HCT116 (cell line): ENCODE results near the gene KLC4. TPM values are rescaled to one million over a fixed set of nuclear protein-coding genes. Genes with fewer than 3 reads are reported as not detected.

ENCODE experiments used
- ATAC-seq: fragments of 200-7000 bp; cut with Tn5 transposase; 2 replicates; pipeline ENCODE4 v1.9.1; 2020; ENCODE audit warnings: mild to moderate bottlenecking, moderate library complexity
- BruUV-seq: library from RNA; stranded (reverse); fragments of 400-500 nt; replicated peaks from 2 replicates; lab custom pipeline; 2021; lab: Mats Ljungman, UMichigan
- CTCF ChIA-PET: fragments of 300-600 bp; sonication (Branson Sonifier 250); formaldehyde crosslinking; loops from one replicate; lab custom pipeline; 2021; ENCODE audit warnings: antibody characterized with exemption; lab: Charles Lee
- POLR2A ChIA-PET: fragments of 300-600, 350-600 bp; sonication (Branson Sonifier 250); formaldehyde crosslinking; loops from one replicate; lab custom pipeline; 2021; ENCODE audit warnings: antibody characterized with exemption; lab: Charles Lee
- RAD21 ChIA-PET, 2 experiments: fragments of 300-600 bp; sonication (Branson Sonifier 250); formaldehyde crosslinking; loops; one replicate each; lab custom pipeline; 2023; ENCODE audit warnings: low total read pairs in 2 of 2; ENCODE audit not compliant: uncharacterized antibody in 2 of 2, unreplicated experiment in 2 of 2, low non-redundant PET in 1 of 2; lab: Charles Lee
- DNase-seq: peaks from one replicate; pipeline ENCODE4 v3.0.0-alpha.2; 2010; ENCODE audit warnings: low read depth, low spot score
- H2AFZ ChIP-seq: fragments of 200-600 bp; shearing (Covaris generic), sonication (generic); 2 replicates; pipeline ENCODE4 v1.6.1; 2017; ENCODE audit warnings: low read depth, mixed run types, mixed read lengths, antibody characterized with exemption, low read length; ENCODE audit not compliant: poor library complexity, severe bottlenecking
- H3K27ac ChIP-seq: 2 replicates; pipeline ENCODE4 v1.5.1; 2012; ENCODE audit warnings: low read depth, low read length
- H3K27me3 ChIP-seq: fragments of 200-600 bp; sonication (generic); 2 replicates; pipeline ENCODE4 v1.6.1; 2016; ENCODE audit warnings: mixed run types, low read length, mixed read lengths; ENCODE audit not compliant: insufficient read depth
- H3K36me3 ChIP-seq, 2 experiments: fragments of 200-500 bp in 1 of 2; fragments of 200-600 bp in 1 of 2; sonication (Bioruptor generic) in 1 of 2; sonication (generic) in 1 of 2; 2 replicates each; pipeline versions ENCODE4 v1.5.1 to v1.6.1; 2014 to 2016; ENCODE audit warnings: low read length in 2 of 2, inconsistent platforms in 1 of 2, mixed read lengths in 1 of 2, mixed run types in 1 of 2; ENCODE audit not compliant: insufficient read depth in 2 of 2, control insufficient read depth in 1 of 2
- H3K4me1 ChIP-seq, 2 experiments: fragments of 200-600 bp in 1 of 2; sonication (generic) in 1 of 2; 2 replicates each; pipeline versions ENCODE4 v1.5.1 to v1.6.1; 2012 to 2017; ENCODE audit warnings: low read length in 2 of 2, inconsistent platforms in 1 of 2, mild to moderate bottlenecking in 1 of 2, mixed read lengths in 1 of 2, mixed run types in 1 of 2, moderate library complexity in 1 of 2; ENCODE audit not compliant: insufficient read depth in 2 of 2, control insufficient read depth in 1 of 2
- H3K4me2 ChIP-seq: fragments of 200-600 bp; sonication (generic); 2 replicates; pipeline ENCODE4 v1.6.1; 2017; ENCODE audit warnings: mixed run types, low read length, mixed read lengths
- H3K4me3 ChIP-seq, 2 experiments: fragments of 200-600 bp in 1 of 2; sonication (generic) in 1 of 2; replicated peaks in 1 of 2; 2 replicates each; pipeline ENCODE4 v1.5.1; 2011 to 2016; ENCODE audit warnings: low read length in 2 of 2, control low read depth in 1 of 2, low read depth in 1 of 2, mild to moderate bottlenecking in 1 of 2, mixed read lengths in 1 of 2, mixed run types in 1 of 2
- H3K79me2 ChIP-seq: fragments of 200-600 bp; sonication (generic); 2 replicates; pipeline ENCODE4 v1.6.1; 2017; ENCODE audit warnings: mild to moderate bottlenecking, mixed run types, low read length, moderate library complexity, mixed read lengths; ENCODE audit not compliant: insufficient read depth
- H3K9ac ChIP-seq: fragments of 200-600 bp; sonication (generic); 2 replicates; pipeline ENCODE4 v1.6.1; 2016; ENCODE audit warnings: low read length, mixed read lengths
- H3K9me2 ChIP-seq: fragments of 200-600 bp; sonication (generic), shearing (Covaris generic); 2 replicates; pipeline ENCODE4 v1.6.1; 2017; ENCODE audit warnings: mixed run types, mild to moderate bottlenecking, moderate library complexity; ENCODE audit not compliant: insufficient read depth
- H3K9me3 ChIP-seq, 2 experiments: fragments of 200-500 bp in 1 of 2; fragments of 200-600 bp in 1 of 2; sonication (Bioruptor generic) in 1 of 2; sonication (generic) in 1 of 2; 2 replicates each; pipeline ENCODE4 v1.6.1; 2014 to 2017; ENCODE audit warnings: low read length in 2 of 2, mixed read lengths in 2 of 2, inconsistent platforms in 1 of 2, low read depth in 1 of 2, mild to moderate bottlenecking in 1 of 2, mixed run types in 1 of 2, moderate library complexity in 1 of 2; ENCODE audit not compliant: control insufficient read depth in 1 of 2, insufficient read depth in 1 of 2
- H4K20me1 ChIP-seq: fragments of 200-600 bp; sonication (generic), shearing (Covaris generic); 2 replicates; pipeline ENCODE4 v1.6.1; 2017; ENCODE audit warnings: mixed run types, mild to moderate bottlenecking, moderate library complexity; ENCODE audit not compliant: insufficient read depth
- CBX3 ChIP-seq: IDR thresholded peaks from 2 replicates; pipeline ENCODE4 v1.6.1; 2012; ENCODE audit warnings: low read depth
- EGR1 ChIP-seq: IDR thresholded peaks from 2 replicates; pipeline ENCODE4 v1.6.1; 2012; ENCODE audit warnings: low read depth
- ELF1 ChIP-seq: IDR thresholded peaks from 2 replicates; pipeline ENCODE4 v1.6.1; 2012; ENCODE audit warnings: low read depth, borderline replicate concordance
- EZH2 ChIP-seq: fragments of 200-600 bp; sonication (generic); IDR thresholded peaks from 2 replicates; pipeline ENCODE4 v1.6.1; 2017; ENCODE audit warnings: antibody characterized with exemption, mixed run types
- FOSL1 ChIP-seq: IDR thresholded peaks from 2 replicates; pipeline ENCODE4 v1.6.1; 2012; ENCODE audit warnings: low read depth
- JUND ChIP-seq: IDR thresholded peaks from 2 replicates; pipeline ENCODE4 v1.6.1; 2012
- POLR2A ChIP-seq: IDR thresholded peaks from 2 replicates; pipeline ENCODE4 v1.7.0; 2011; ENCODE audit warnings: borderline replicate concordance; ENCODE audit not compliant: insufficient read depth, insufficient read length; ENCODE audit errors: extremely low read depth
- ZNF274 ChIP-seq: fragments of 200-500 bp; sonication (Bioruptor generic); IDR thresholded peaks from 2 replicates; pipeline ENCODE4 v1.6.1; 2014; ENCODE audit warnings: mild to moderate bottlenecking, low read depth, low read length, inconsistent platforms
- intact Hi-C: fragments of 100-400 bp; cut with micrococcal nuclease; formaldehyde crosslinking; loops from 2 replicates; pipeline ENCODE4 v1.10.0; 2022
- total RNA-seq: library from RNA; stranded (reverse); gene quantifications from one replicate; pipeline ENCODE4 v1.2.1, GENCODE V29; 2021; ENCODE audit not compliant: unreplicated experiment
- TF ChIP-seq, protein P1 (sequence below): IDR thresholded peaks from 2 replicates; pipeline ENCODE4 v1.6.1; 2012
- TF ChIP-seq, protein P2 (sequence below): IDR thresholded peaks from 2 replicates; pipeline ENCODE4 v1.6.1; 2011; ENCODE audit warnings: mild to moderate bottlenecking, low read length, moderate library complexity; ENCODE audit not compliant: insufficient replicate concordance; ENCODE audit errors: extremely low read depth
- TF ChIP-seq, protein P3 (sequence below): IDR thresholded peaks from 2 replicates; pipeline ENCODE4 v1.6.1; 2012; ENCODE audit warnings: low read depth

The KLC4 gene
- total RNA-seq, 1 experiment from 2014 or later = 16.2 TPM

DNA sequence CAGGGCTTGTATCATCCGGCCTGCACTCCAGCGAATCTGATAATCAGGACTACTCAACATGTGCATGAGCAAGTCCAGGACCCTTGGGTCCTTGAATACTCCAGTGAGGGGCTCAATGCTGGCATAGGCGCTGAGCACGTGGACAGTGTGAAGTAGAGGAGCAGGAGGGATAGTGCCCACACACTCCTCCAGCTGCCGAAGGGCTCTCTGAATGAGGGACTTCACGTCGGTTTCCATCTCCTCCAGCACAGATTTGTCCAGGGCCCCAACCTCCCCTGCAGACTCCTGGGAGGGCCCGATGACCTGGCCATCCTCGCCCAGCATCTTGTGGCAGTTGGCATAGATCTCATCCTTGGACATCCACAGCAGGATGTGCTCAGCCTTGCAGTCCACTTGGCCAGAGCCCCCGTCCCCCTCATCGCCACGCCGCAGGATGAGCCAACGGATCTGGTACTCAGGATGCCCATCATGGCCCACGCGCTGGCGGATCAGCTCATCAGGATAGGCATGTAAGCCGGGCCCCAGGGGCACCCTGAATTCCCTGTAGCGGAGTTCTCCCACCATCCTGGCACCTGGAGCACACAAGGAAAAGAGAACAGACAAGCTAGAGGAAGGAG, 7.1 kb upstream of the KLC4 start:
- Histone ChIP-seq H2AFZ (no peak overlapping the region), H3K9me3 (no peaks in the 10 kb centered on the region), H3K4me1 (peaks cover 6 to 21% of the 10 kb centered on the region in 2 experiments; a peak in 3 of 4 replicates), H3K27ac (peak overlapping the region; percentile 98), H3K4me2 (peak overlapping the region; percentile 99), H3K36me3 (peaks cover 14 to 19% of the 10 kb centered on the region in 2 experiments; a peak in 3 of 4 replicates), H3K9me2 (no peaks in the 10 kb centered on the region), H3K27me3 (no peaks in the 10 kb centered on the region), H4K20me1 (no peaks in the 10 kb centered on the region), H3K79me2 (peaks cover 27% of the 10 kb centered on the region), H3K9ac (peak overlapping the region; percentile 98), H3K4me3 (peak overlapping the region; percentile 97)
- POLR2A ChIA-PET = no interaction called here
- DNase-seq (no peak), ATAC-seq (no peak)
- intact Hi-C loops = no loop called here
- TF ChIP-seq ZNF274 = no peak
- peak; percentile 24 for TF ChIP-seq POLR2A
- RAD21 ChIA-PET = no interaction called here
- CTCF ChIA-PET = no interaction called here
- BruUV-seq = TSS peak; percentile 29

DNA sequence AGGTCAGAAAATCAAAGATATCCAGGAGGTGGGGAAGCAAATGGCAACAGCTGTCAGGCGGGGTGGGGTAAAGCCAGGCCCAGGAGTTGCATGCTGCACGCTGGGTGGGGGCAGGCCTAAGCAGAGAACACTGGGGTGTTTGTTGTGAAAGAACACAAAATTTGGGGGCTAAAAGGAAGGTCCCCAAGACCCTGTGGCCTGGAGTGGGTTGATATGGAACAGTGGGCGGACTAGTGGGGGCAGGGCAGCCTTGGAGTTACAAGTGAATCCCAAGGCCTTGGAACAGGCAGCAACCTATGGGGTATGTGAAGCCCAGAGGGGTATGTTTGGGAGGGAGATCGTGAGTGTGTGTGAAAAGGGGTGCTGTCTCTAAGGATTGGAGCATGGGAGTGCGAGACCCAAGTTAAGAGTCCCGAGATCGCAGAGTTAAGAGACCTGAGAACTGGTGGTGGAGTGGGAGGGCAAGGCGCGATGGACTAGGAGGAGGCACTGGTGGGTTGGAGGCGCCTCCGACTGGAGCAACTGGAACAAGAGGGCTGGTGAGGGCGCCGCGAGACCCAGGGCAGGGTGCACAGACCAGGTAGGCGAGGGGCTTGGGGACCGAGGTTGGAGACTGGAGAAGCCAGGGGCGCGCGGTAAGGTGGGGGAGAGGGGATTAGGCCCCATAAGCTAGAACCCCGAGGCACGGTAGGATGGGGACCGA, 6.4 kb upstream of the KLC4 start:
- Histone ChIP-seq H3K36me3 (peaks cover 8 to 24% of the 10 kb centered on the region in 2 experiments; a peak in 3 of 4 replicates), H3K4me1 (peaks cover 7 to 25% of the 10 kb centered on the region in 2 experiments; a peak in 3 of 4 replicates), H3K27me3 (no peaks in the 10 kb centered on the region), H3K9me2 (no peaks in the 10 kb centered on the region), H3K9ac (peak overlapping the region; percentile 98), H3K27ac (peak overlapping the region; percentile 98), H4K20me1 (no peaks in the 10 kb centered on the region), H3K4me3 (peak overlapping the region; percentile 97), H3K79me2 (peaks cover 32% of the 10 kb centered on the region), H3K4me2 (peak overlapping the region; percentile 99), H3K9me3 (no peaks in the 10 kb centered on the region), H2AFZ (no peak overlapping the region)
- ChIA-PET CTCF (interaction anchor here (1.5 kb wide), 1 partner anchor 91 kb away, joined by 5 read pairs; no protein-coding TSS in a partner anchor), POLR2A (interaction anchor here (0.8 to 1.6 kb wide), 5 partner anchors 12 to 122 kb away, joined by 3 to 10 read pairs (median 4); partner anchors contain the start of genes KLHDC3, MEA1 and PPP2R5D), RAD21 (interaction anchor here in 1 of 2 experiments (1.0 kb wide), 1 partner anchor 24 kb away, joined by 3 read pairs; no protein-coding TSS in a partner anchor)
- intact Hi-C loops = no loop called here
- ATAC-seq (peak; percentile 41), DNase-seq (no peak)
- BruUV-seq = no TSS peak
- no peak for TF ChIP-seq ELF1
- TF ChIP-seq FOSL1 = no peak
- TF ChIP-seq, protein P1, sequence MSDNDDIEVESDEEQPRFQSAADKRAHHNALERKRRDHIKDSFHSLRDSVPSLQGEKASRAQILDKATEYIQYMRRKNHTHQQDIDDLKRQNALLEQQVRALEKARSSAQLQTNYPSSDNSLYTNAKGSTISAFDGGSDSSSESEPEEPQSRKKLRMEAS = no peak
- TF ChIP-seq, protein P2, sequence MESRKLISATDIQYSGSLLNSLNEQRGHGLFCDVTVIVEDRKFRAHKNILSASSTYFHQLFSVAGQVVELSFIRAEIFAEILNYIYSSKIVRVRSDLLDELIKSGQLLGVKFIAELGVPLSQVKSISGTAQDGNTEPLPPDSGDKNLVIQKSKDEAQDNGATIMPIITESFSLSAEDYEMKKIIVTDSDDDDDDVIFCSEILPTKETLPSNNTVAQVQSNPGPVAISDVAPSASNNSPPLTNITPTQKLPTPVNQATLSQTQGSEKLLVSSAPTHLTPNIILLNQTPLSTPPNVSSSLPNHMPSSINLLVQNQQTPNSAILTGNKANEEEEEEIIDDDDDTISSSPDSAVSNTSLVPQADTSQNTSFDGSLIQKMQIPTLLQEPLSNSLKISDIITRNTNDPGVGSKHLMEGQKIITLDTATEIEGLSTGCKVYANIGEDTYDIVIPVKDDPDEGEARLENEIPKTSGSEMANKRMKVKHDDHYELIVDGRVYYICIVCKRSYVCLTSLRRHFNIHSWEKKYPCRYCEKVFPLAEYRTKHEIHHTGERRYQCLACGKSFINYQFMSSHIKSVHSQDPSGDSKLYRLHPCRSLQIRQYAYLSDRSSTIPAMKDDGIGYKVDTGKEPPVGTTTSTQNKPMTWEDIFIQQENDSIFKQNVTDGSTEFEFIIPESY = no peak
- no peak for TF ChIP-seq CBX3
- TF ChIP-seq JUND = no peak
- no peak for TF ChIP-seq EZH2
- no peak for TF ChIP-seq EGR1
- TF ChIP-seq, protein P3, sequence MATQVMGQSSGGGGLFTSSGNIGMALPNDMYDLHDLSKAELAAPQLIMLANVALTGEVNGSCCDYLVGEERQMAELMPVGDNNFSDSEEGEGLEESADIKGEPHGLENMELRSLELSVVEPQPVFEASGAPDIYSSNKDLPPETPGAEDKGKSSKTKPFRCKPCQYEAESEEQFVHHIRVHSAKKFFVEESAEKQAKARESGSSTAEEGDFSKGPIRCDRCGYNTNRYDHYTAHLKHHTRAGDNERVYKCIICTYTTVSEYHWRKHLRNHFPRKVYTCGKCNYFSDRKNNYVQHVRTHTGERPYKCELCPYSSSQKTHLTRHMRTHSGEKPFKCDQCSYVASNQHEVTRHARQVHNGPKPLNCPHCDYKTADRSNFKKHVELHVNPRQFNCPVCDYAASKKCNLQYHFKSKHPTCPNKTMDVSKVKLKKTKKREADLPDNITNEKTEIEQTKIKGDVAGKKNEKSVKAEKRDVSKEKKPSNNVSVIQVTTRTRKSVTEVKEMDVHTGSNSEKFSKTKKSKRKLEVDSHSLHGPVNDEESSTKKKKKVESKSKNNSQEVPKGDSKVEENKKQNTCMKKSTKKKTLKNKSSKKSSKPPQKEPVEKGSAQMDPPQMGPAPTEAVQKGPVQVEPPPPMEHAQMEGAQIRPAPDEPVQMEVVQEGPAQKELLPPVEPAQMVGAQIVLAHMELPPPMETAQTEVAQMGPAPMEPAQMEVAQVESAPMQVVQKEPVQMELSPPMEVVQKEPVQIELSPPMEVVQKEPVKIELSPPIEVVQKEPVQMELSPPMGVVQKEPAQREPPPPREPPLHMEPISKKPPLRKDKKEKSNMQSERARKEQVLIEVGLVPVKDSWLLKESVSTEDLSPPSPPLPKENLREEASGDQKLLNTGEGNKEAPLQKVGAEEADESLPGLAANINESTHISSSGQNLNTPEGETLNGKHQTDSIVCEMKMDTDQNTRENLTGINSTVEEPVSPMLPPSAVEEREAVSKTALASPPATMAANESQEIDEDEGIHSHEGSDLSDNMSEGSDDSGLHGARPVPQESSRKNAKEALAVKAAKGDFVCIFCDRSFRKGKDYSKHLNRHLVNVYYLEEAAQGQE = no peak
